ENCODE measurements around the gene VPS8. TPM values are rescaled to one million over a fixed set of nuclear protein-coding genes. Genes with fewer than 3 reads are reported as not detected.

The VPS8 gene
- total RNA-seq, 1 experiment from 2014 or later, result 39.7 TPM

DNA sequence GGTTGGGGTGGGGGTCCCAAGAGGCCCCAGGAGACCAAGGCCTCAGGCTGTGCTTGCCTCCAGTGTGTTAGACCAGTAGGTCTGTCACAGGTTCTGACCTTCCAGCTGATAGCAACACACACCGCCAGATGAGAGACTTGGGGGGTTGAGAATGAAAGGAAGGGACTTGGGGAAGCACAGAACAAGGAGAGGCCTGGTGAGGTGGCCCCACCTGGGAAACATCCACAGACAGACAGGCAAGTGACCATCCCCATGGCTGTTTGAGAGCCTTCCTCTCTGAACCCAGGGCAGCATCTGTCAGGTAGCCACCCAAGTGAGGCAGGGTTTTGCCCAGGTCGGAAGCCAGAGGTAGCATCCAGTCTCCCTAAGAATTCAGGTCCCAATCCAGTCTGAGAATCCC lies 35.0 kb upstream of the VPS8 start:
- Histone ChIP-seq H3K79me1 (ENCODE audit: insufficient read depth, low read depth, low read length, poor library complexity, severe bottlenecking) (no peaks in the 10 kb centered on the region), H4K91ac (ENCODE audit: insufficient read length, low read depth, low read length) (no peak overlapping the region), H4K20me1 (ENCODE audit: control insufficient read depth, insufficient read depth, insufficient read length) (no peaks in the 10 kb centered on the region), H3K9ac (ENCODE audit: extremely low read depth, insufficient read length, low read length) (no peak overlapping the region), H3K4me1 (ENCODE audit: insufficient read depth, low read length) (no peaks in the 10 kb centered on the region), H2BK5ac (ENCODE audit: insufficient read length, low read length) (no peak overlapping the region), H2BK12ac (ENCODE audit: insufficient read length, low read depth, low read length) (no peak overlapping the region), H2AFZ (ENCODE audit: low read length) (no peak overlapping the region), H2AK5ac (ENCODE audit: insufficient read length, low read length) (no peak overlapping the region), H3K9me3 (ENCODE audit: control insufficient read depth, low read depth, low read length) (no peaks in the 10 kb centered on the region), H3K56ac (ENCODE audit: insufficient read length, low read depth, low read length) (no peak overlapping the region), H3K27me3 (ENCODE audit: insufficient read depth, low read length) (no peaks in the 10 kb centered on the region), H3K23ac (ENCODE audit: insufficient read length, low read depth, low read length) (no peak overlapping the region), H2BK20ac (ENCODE audit: low read depth, low read length, poor library complexity, severe bottlenecking) (no peak overlapping the region), H4K8ac (replicated peaks; ENCODE audit: insufficient read length, low read depth, low read length) (no peak overlapping the region), H3K79me2 (ENCODE audit: insufficient read depth, low read length) (no peaks in the 10 kb centered on the region), H3K4ac (ENCODE audit: low read depth, low read length) (no peak overlapping the region), H3K23me2 (ENCODE audit: insufficient read length, low read depth, low read length, poor library complexity, severe bottlenecking) (no peaks in the 10 kb centered on the region), H3K14ac (ENCODE audit: insufficient read depth, low read length) (no peak overlapping the region), H4K5ac (ENCODE audit: insufficient read length, low read depth, low read length) (no peak overlapping the region), H2BK15ac (ENCODE audit: low read depth, low read length) (no peak overlapping the region), H3T11ph (ENCODE audit: low read length) (no peak overlapping the region), H2BK120ac (ENCODE audit: low read depth, low read length, poor library complexity, severe bottlenecking) (no peak overlapping the region), H3K18ac (ENCODE audit: insufficient read length, low read depth, low read length) (no peak overlapping the region), H3K27ac (ENCODE audit: insufficient read length, low read depth, low read length) (no peak overlapping the region), H3K4me2 (ENCODE audit: insufficient read depth, insufficient read length, low read length) (no peak overlapping the region)
- no peak overlapping the region; a peak in 1 of 7 replicates for H3K27ac Mint-ChIP-seq
- H3K4me3 Mint-ChIP-seq, result no peak overlapping the region; a peak in 1 of 5 replicates
- no peaks in the 10 kb centered on the region for H3K36me3 Mint-ChIP-seq (ENCODE audit: insufficient read depth in 1 of 3, low read depth in 3 of 3)
- TF ChIP-seq, protein P1, sequence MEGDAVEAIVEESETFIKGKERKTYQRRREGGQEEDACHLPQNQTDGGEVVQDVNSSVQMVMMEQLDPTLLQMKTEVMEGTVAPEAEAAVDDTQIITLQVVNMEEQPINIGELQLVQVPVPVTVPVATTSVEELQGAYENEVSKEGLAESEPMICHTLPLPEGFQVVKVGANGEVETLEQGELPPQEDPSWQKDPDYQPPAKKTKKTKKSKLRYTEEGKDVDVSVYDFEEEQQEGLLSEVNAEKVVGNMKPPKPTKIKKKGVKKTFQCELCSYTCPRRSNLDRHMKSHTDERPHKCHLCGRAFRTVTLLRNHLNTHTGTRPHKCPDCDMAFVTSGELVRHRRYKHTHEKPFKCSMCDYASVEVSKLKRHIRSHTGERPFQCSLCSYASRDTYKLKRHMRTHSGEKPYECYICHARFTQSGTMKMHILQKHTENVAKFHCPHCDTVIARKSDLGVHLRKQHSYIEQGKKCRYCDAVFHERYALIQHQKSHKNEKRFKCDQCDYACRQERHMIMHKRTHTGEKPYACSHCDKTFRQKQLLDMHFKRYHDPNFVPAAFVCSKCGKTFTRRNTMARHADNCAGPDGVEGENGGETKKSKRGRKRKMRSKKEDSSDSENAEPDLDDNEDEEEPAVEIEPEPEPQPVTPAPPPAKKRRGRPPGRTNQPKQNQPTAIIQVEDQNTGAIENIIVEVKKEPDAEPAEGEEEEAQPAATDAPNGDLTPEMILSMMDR (conservative IDR thresholded peaks at IDR 0.05), result no peak
- H3K4me1 Mint-ChIP-seq, result peaks cover 25 to 46% of the 10 kb centered on the region in 2 experiments
- peaks cover 21% of the 10 kb centered on the region for H3K27me3 Mint-ChIP-seq (ENCODE audit: low read depth)
- no peak for DNase-seq
- WGBS (ENCODE audit: extremely low coverage, insufficient read length, low lambda C conversion rate), result no CpG with 5 or more reads among the region's 2 CpGs
- H3K9me3 Mint-ChIP-seq, result no peaks in the 10 kb centered on the region; a peak in 2 of 5 replicates
